T-cell (primary cell): ENCODE data around the gene MRPL18. TPM values are rescaled to one million over a fixed set of nuclear protein-coding genes. Genes with fewer than 3 reads are reported as not detected.

ENCODE experiments used
- ATAC-seq, 4 experiments: fragments of 200-7000 bp in 3 of 4; fragments of 150-1000 bp in 1 of 4; cut with Tn5 transposase; replicated peaks in 1 of 4; 1 replicate in 3 of 4; 2 replicates in 1 of 4; pipeline ENCODE4 v1.10.0; 2021; ENCODE audit warnings: moderate library complexity in 3 of 4, mild to moderate bottlenecking in 2 of 4, moderate number of reproducible peaks in 1 of 4
- CTCF ChIA-PET, 2 donors: fragments of 300-600 bp; sonication (Branson Sonifier 250); formaldehyde crosslinking; loops; one replicate each; lab custom pipeline; 2022; ENCODE audit warnings: antibody characterized with exemption in 2 of 2; lab: Charles Lee
- POLR2A ChIA-PET, 2 donors: fragments of 300-600 bp; sonication (Branson Sonifier 250); formaldehyde crosslinking; loops; one replicate each; lab custom pipeline; 2022; ENCODE audit warnings: antibody characterized with exemption in 2 of 2; lab: Charles Lee
- DNase-seq, 35 experiments: peaks; one replicate each; pipeline versions ENCODE4 v3.0.0 to v3.0.0-alpha.2; 2013 to 2023
- H3K27ac ChIP-seq: one replicate; pipeline ENCODE4 v1.5.1; 2013; ENCODE audit warnings: low read length
- H3K27me3 ChIP-seq, 2 experiments: replicated peaks in 1 of 2; 1 replicate in 1 of 2; 2 replicates in 1 of 2; pipeline versions ENCODE4 v1.6.1 to v1.7.0; 2013; ENCODE audit warnings: low read length in 1 of 2, mixed read lengths in 1 of 2; ENCODE audit not compliant: control insufficient read depth in 2 of 2, insufficient read depth in 2 of 2; ENCODE audit errors: extremely low read depth in 1 of 2
- H3K36me3 ChIP-seq, 2 donors: 1 replicate in 1 of 2; 2 replicates in 1 of 2; pipeline versions ENCODE4 v1.6.1 to v1.7.0; 2013; ENCODE audit warnings: low read length in 1 of 2; ENCODE audit not compliant: control insufficient read depth in 2 of 2, insufficient read depth in 1 of 2; ENCODE audit errors: extremely low read depth in 1 of 2
- H3K4me1 ChIP-seq, 2 experiments: 1 replicate in 1 of 2; 2 replicates in 1 of 2; pipeline versions ENCODE4 v1.6.1 to v1.7.0; 2013; ENCODE audit warnings: low read length in 2 of 2, mixed read lengths in 1 of 2; ENCODE audit not compliant: insufficient read depth in 2 of 2, control insufficient read depth in 1 of 2; ENCODE audit errors: extremely low read depth in 1 of 2
- H3K4me3 ChIP-seq, 2 donors: 1 replicate in 1 of 2; 2 replicates in 1 of 2; pipeline versions ENCODE4 v1.5.1 to v1.7.0; 2013; ENCODE audit warnings: mild to moderate bottlenecking in 2 of 2, low read length in 1 of 2, moderate library complexity in 1 of 2; ENCODE audit not compliant: control insufficient read depth in 1 of 2; ENCODE audit errors: extremely low read depth in 1 of 2
- H3K9me3 ChIP-seq: 2 replicates; pipeline ENCODE4 v1.7.0; 2013
- H3K27ac Mint-ChIP-seq, 2 donors: one replicate each; pipeline ENCODE4 v1.8.0; 2020 to 2021; ENCODE audit warnings: mild to moderate bottlenecking in 2 of 2, mixed read lengths in 2 of 2
- H3K27me3 Mint-ChIP-seq, 2 donors: one replicate each; pipeline ENCODE4 v1.8.0; 2021 to 2022; ENCODE audit warnings: mixed read lengths in 2 of 2
- H3K36me3 Mint-ChIP-seq: one replicate; pipeline ENCODE4 v1.8.0; 2021; ENCODE audit warnings: mixed read lengths
- H3K4me1 Mint-ChIP-seq, 3 donors: one replicate each; pipeline ENCODE4 v1.8.0; 2020 to 2022; ENCODE audit warnings: mixed read lengths in 3 of 3, mild to moderate bottlenecking in 1 of 3
- H3K4me3 Mint-ChIP-seq, 3 donors: one replicate each; pipeline ENCODE4 v1.8.0; 2020 to 2022; ENCODE audit warnings: mild to moderate bottlenecking in 3 of 3, mixed read lengths in 3 of 3, moderate library complexity in 3 of 3
- H3K9me3 Mint-ChIP-seq, 3 donors: one replicate each; pipeline ENCODE4 v1.8.0; 2020 to 2022; ENCODE audit warnings: mixed read lengths in 3 of 3
- WGBS: methylation state at CpG from one replicate; pipeline ENCODE4 v1.1.5; 2013; ENCODE audit warnings: missing lambda C conversion rate; ENCODE audit not compliant: insufficient coverage; 5-methylcytosine and 5-hydroxymethylcytosine counted together
- total RNA-seq, 35 experiments: library from RNA in 6 of 35; stranded (reverse) in 6 of 35; fragments of 120-200 nt in 1 of 35; gene quantifications; one replicate each; pipeline versions ENCODE4 v1.2.1 to v1.2.4 and lab custom pipeline; 2013 to 2026

Gene MRPL18
- total RNA-seq, 5 donors from 2014 or later (not counting 1 experiment from before 2014, with no cell fraction given) = 19.8 to 44.4 (median 36.6) TPM

DNA sequence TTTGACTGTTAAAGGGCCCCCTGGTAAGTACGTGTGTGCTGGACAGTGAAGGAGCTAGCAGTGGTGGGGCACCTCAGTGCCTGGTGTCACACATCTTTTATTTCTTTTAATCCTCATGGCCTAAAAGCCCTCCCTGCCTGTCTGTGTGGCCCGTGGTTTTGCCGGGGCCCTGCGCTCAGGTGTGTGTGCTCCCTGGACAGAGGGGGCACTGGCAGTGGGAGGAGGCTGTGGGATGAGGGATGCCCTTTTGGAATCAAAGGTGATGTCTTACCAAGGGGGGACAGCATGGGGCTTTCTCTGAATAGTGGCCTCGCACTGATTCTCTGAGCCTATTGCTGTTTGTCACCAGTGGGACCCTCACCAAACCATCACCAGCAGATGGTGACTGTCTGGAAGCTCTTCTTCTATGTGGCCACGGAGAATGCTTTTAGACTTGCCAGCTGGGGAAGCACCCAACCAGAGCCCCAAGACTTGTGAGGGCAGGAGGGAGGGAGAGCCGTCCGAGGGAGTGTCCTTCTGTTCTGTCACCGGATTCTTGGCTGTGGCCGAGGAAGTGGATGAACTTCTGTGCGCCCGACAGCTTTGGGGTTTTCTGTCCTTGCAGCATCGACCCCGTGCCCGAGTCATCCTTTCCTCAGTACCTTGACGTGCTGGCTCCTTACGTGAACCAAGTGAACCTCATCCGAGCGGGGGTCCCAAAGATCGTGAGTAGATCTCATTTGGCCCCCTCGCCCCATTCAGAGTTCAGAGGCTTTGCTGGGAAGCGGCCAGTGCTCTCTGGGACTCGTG, 27.9 kb downstream of the MRPL18 start:
- Mint-ChIP-seq H3K36me3 (no peaks in the 10 kb centered on the region), H3K27me3 (no peaks in the 10 kb centered on the region), H3K4me3 (no peak overlapping the region), H3K9me3 (no peaks in the 10 kb centered on the region), H3K27ac (peak overlapping the region in 1 of 2 donors; percentile 23), H3K4me1 (peaks cover 15 to 26% (median 20%) of the 10 kb centered on the region in 3 donors)
- ChIA-PET POLR2A (no interaction called here), CTCF (no interaction called here)
- H3K36me3 ChIP-seq = no peaks in the 10 kb centered on the region
- H3K9me3 ChIP-seq = no peaks in the 10 kb centered on the region
- no peaks in the 10 kb centered on the region for H3K27me3 ChIP-seq
- peaks cover 14 to 26% of the 10 kb centered on the region in 2 experiments for H3K4me1 ChIP-seq
- DNase-seq (no peak), ATAC-seq (no peak)
- no peak overlapping the region for H3K27ac ChIP-seq
- 93% methylated on average over 13 of the region's 23 CpGs for WGBS
- no peak overlapping the region for H3K4me3 ChIP-seq

DNA sequence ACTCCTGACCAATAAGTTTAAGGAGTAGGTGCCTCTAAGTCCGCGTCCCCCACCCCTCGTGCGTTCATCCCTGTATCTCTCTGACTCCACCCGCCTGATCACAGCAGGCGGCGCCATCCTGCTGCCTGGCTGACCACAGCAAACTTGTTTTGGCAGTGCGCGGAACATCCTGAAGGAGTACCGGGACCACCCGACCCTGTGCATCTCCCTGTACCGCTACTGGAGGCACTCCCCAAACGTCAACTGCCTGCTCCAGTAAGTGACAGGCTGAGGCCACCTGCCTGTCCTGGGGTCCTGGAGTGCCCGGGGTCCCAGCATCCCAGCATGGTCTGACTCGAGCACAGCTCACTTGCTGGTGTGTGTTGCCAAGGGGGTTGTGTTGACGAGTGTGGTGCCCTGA, 28.8 kb downstream of the MRPL18 start:
- H3K27ac ChIP-seq = peak overlapping the region; percentile 60
- POLR2A ChIA-PET = no interaction called here
- 96% methylated on average over 16 of the region's 16 CpGs for WGBS

DNA sequence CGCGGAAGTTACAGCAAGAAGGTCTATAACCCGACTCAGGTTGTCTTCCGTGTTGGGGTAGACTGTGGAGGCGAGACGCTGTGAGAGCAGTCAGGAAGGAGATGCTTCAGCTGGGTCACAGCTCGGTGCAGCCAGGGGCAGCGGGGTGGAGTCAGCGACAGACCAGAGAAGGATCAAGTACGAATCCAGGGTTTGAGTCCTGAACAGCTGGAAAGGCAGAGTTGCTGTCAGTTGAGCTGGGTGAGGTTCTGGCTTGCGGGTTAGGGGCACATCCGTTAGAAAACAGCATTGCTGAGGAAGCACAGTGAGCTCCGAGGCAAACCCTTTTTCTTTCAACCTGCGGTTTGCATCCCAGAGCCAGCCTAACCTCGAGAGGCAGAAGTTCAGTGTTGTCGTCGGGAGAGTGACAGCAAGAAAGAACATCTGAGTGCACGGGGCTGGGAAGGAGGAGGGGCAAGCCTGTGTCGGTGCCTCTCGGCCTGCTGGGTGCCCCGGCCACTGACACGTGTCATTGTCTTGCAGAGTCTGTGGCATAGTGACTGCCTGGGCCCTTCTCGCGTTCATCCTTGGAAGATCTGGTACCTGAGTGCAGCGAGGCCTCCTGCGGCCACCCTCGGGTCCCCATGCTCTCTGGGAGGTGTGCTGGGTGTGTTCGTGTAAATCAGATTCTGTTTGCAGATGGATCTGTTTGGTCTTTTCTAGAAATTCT, 29.8 kb downstream of the MRPL18 start:
- H3K4me1 Mint-ChIP-seq = peaks cover 15 to 26% (median 20%) of the 10 kb centered on the region in 3 donors

More for the DNA sequence above, 28.8 kb downstream of the MRPL18 start:
- peaks cover 14 to 26% of the 10 kb centered on the region in 2 experiments for H3K4me1 ChIP-seq
- H3K27me3 ChIP-seq = peaks cover 0 to 3% of the 10 kb centered on the region in 2 experiments
- DNase-seq (no peak), ATAC-seq (no peak)
- H3K27me3 Mint-ChIP-seq = no peaks in the 10 kb centered on the region
- peak overlapping the region in 2 of 3 donors; percentile 79 to 82 for H3K4me3 Mint-ChIP-seq
- H3K36me3 ChIP-seq = no peaks in the 10 kb centered on the region
- no peaks in the 10 kb centered on the region for H3K36me3 Mint-ChIP-seq
- H3K4me3 ChIP-seq = no peak overlapping the region
- H3K27ac Mint-ChIP-seq = peak overlapping the region; percentile 89 to 96
- H3K4me1 Mint-ChIP-seq = peaks cover 15 to 26% (median 20%) of the 10 kb centered on the region in 3 donors
- H3K9me3 Mint-ChIP-seq = no peaks in the 10 kb centered on the region
- no peaks in the 10 kb centered on the region for H3K9me3 ChIP-seq
- CTCF ChIA-PET = interaction anchor here (0.5 kb wide), 2 partner anchors 13 to 192 kb away, joined by 3 to 5 read pairs; no protein-coding TSS in a partner anchor

DNA sequence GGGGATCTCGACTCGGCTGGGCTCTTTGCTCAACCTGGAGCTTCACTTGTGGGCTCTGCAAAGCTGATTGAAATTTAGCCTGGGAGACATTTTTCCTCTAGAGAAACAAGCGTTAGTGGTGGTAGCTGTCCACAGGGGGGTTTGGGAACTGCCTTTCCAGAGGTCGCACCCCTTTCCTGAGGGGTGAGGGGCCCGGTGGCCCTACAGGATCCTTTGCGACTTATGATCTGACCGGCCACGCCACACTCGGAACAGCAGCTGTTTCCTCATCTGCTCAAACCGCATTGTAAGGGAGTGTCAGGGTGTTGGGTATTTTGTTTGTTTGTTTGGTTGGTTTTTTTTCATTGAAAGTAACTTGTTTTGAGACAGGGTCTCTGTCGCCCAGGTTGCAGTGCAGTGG, 30.9 kb downstream of the MRPL18 start:
- Mint-ChIP-seq H3K27me3 (no peaks in the 10 kb centered on the region), H3K9me3 (no peaks in the 10 kb centered on the region), H3K4me3 (peak overlapping the region in 1 of 3 donors; percentile 79), H3K36me3 (no peaks in the 10 kb centered on the region), H3K4me1 (peaks cover 15 to 26% (median 20%) of the 10 kb centered on the region in 3 donors), H3K27ac (no peak overlapping the region)
- Histone ChIP-seq H3K4me1 (peaks cover 14 to 26% of the 10 kb centered on the region in 2 experiments), H3K9me3 (no peaks in the 10 kb centered on the region), H3K27ac (no peak overlapping the region), H3K36me3 (no peaks in the 10 kb centered on the region), H3K4me3 (no peak overlapping the region), H3K27me3 (peaks cover 0 to 3% of the 10 kb centered on the region in 2 experiments)
- no peak for DNase-seq
- ChIA-PET POLR2A (interaction anchor here in 1 of 2 donors (0.7 kb wide), 1 partner anchor 15 kb away, joined by 3 read pairs; no protein-coding TSS in a partner anchor), CTCF (no interaction called here)
- WGBS = 80% methylated on average over 2 of the region's 11 CpGs
- no peak for ATAC-seq

More for the DNA sequence above, 29.8 kb downstream of the MRPL18 start:
- ChIA-PET POLR2A (interaction anchor here in 1 of 2 donors (0.8 kb wide), 1 partner anchor 82 kb away, joined by 3 read pairs; no protein-coding TSS in a partner anchor), CTCF (interaction anchor here in 1 of 2 donors (0.6 kb wide), 1 partner anchor 1453 kb away, joined by 3 read pairs; no protein-coding TSS in a partner anchor)
- Histone ChIP-seq H3K9me3 (no peaks in the 10 kb centered on the region), H3K27me3 (peaks cover 0 to 3% of the 10 kb centered on the region in 2 experiments), H3K36me3 (no peaks in the 10 kb centered on the region), H3K4me3 (peak overlapping the region; percentile 23 to 56), H3K4me1 (peaks cover 14 to 26% of the 10 kb centered on the region in 2 experiments), H3K27ac (peak overlapping the region; percentile 60)
- 19% methylated on average over 21 of the region's 28 CpGs for WGBS
- Mint-ChIP-seq H3K4me3 (peak overlapping the region; percentile 68 to 82 (median 79)), H3K36me3 (no peaks in the 10 kb centered on the region), H3K27me3 (no peaks in the 10 kb centered on the region), H3K27ac (peak overlapping the region; percentile 89 to 96), H3K9me3 (no peaks in the 10 kb centered on the region)
- peak; percentile 71 to 89 (median 82) for ATAC-seq
- DNase-seq = peak in 34 of 35 experiments; percentile 10 to 66 (median 26)

DNA sequence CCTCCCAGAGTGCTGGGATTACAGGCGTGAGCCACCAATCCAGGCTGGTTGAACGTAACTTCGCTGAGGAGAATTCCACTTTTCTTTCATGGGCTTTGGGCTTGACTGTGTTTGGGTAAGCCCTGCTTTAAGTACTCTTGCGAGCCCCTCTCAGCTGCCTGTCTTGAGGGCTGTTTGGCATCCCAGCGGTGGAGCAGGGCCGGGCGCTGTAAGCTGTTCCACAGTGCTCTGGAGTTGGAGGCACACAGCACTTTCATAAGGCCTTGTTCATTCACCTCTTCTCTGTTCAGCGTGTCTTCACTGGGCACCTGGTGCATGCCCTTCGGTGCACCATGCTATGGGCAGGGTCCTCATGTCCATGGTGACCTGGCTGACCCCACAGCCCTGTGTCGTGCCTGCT, 31.5 kb downstream of the MRPL18 start:
- H3K27ac Mint-ChIP-seq = no peak overlapping the region

DNA sequence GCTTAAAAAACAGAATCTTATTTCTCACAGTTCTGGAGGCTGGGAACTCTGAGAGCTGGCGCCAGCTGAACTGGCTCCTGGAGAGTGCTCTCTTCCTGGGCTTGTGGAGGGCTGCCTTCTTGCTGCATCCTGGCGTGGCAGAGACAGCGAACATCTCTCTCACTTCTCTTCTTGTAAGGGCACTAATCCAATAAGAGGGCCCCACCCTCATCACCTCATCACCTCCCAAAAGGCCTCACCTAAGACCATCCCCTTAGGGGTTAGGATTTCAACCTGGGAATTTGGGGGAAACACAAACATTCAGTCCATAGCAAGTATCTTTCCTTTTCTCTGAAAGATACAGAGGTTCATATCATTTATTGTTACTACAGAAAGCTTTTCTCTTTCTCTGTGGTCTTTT, 33.7 kb downstream of the MRPL18 start:
- H3K27me3 ChIP-seq = peaks cover 0 to 3% of the 10 kb centered on the region in 2 experiments
- ChIA-PET CTCF (no interaction called here), POLR2A (no interaction called here)
- H3K4me3 ChIP-seq = no peak overlapping the region
- H3K9me3 ChIP-seq = no peaks in the 10 kb centered on the region
- DNase-seq (no peak), ATAC-seq (no peak)
- no peaks in the 10 kb centered on the region for H3K36me3 ChIP-seq
- H3K4me1 ChIP-seq = peaks cover 14 to 23% of the 10 kb centered on the region in 2 experiments
- 100% methylated on average over 1 of the region's 3 CpGs for WGBS
- no peaks in the 10 kb centered on the region for H3K9me3 Mint-ChIP-seq
- no peak overlapping the region for H3K4me3 Mint-ChIP-seq
- no peak overlapping the region for H3K27ac Mint-ChIP-seq
- peaks cover 15 to 21% (median 20%) of the 10 kb centered on the region in 3 donors for H3K4me1 Mint-ChIP-seq
- no peak overlapping the region for H3K27ac ChIP-seq
- H3K27me3 Mint-ChIP-seq = no peaks in the 10 kb centered on the region
- no peaks in the 10 kb centered on the region for H3K36me3 Mint-ChIP-seq

More for the DNA sequence above, 31.5 kb downstream of the MRPL18 start:
- Histone ChIP-seq H3K9me3 (no peaks in the 10 kb centered on the region), H3K4me3 (no peak overlapping the region), H3K27me3 (peaks cover 0 to 3% of the 10 kb centered on the region in 2 experiments), H3K36me3 (no peaks in the 10 kb centered on the region), H3K27ac (no peak overlapping the region), H3K4me1 (peaks cover 14 to 26% of the 10 kb centered on the region in 2 experiments)
- Mint-ChIP-seq H3K27me3 (no peaks in the 10 kb centered on the region), H3K4me1 (peaks cover 15 to 26% (median 20%) of the 10 kb centered on the region in 3 donors), H3K9me3 (no peaks in the 10 kb centered on the region), H3K36me3 (no peaks in the 10 kb centered on the region), H3K4me3 (peak overlapping the region in 1 of 3 donors; percentile 79)
- CTCF ChIA-PET = no interaction called here
- WGBS = 97% methylated on average over 10 of the region's 10 CpGs
- POLR2A ChIA-PET = no interaction called here
- DNase-seq = no peak
- no peak for ATAC-seq
